ENCODE results near the gene FKBP6.

DNA sequence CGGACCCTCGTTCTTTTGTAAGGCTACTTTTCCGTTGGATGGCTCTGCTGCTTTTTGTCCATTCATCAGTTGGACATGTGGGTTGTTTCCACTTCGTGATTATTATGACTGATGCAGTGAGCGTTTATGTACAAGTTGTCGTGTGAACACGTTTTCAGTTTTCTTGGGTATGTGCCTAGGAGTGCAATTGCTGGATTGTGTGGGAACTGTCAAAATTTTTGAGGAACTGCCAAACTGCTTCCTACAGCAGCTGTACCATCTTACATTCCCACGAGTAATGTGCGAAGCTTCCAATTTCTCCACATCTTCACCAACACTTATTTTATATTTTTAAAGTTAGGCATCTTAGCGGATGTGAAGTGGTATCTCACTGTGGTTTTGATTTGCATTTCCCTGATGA, 10.4 kb downstream of the FKBP6 start:
- no peak for TF ChIP-seq YY1 (IDR thresholded peaks at IDR 0.05; ENCODE audit: insufficient read depth, insufficient read length)
- no peak for TF ChIP-seq ZNF274 (IDR thresholded peaks at IDR 0.05; ENCODE audit: low read depth, low read length)
- no peak for TF ChIP-seq SUZ12 (IDR thresholded peaks at IDR 0.05; ENCODE audit: extremely low read depth, insufficient read depth, insufficient read length)
